Endothelial cell of umbilical vein (primary cell): Measurements from ENCODE around the gene KISS1. TPM values are rescaled to one million over a fixed set of nuclear protein-coding genes. Genes with fewer than 3 reads are reported as not detected.

ENCODE experiments used
- BruUV-seq: library from RNA; stranded (reverse); fragments of 400-500 nt; replicated peaks from 2 replicates; lab custom pipeline; 2021; lab: Mats Ljungman, UMichigan
- CTCF ChIA-PET: fragments of 300-600, 350-600 bp; sonication (Branson Sonifier 250); formaldehyde crosslinking; loops from one replicate; lab custom pipeline; 2021; ENCODE audit warnings: antibody characterized with exemption, inconsistent platforms; lab: Charles Lee
- POLR2A ChIA-PET: fragments of 300-600, 350-600 bp; sonication (Branson Sonifier 250); formaldehyde crosslinking; loops from one replicate; lab custom pipeline; 2021; ENCODE audit warnings: antibody characterized with exemption, inconsistent platforms; lab: Charles Lee
- DNase-seq: peaks from one replicate; pipeline ENCODE4 v3.0.0-alpha.2; 2011; ENCODE audit warnings: low read depth, low spot score
- FAIRE-seq: peaks from 2 replicates; lab custom pipeline; 2011; peaks lifted over from hg19 to GRCh38; lab: Jason Lieb, UNC
- H2AFZ ChIP-seq: 2 replicates; pipeline ENCODE4 v1.6.0; 2012; ENCODE audit warnings: low read depth, low read length, control low read depth, inconsistent platforms
- H3K27ac ChIP-seq: 2 replicates; pipeline ENCODE4 v1.5.1; 2011; ENCODE audit warnings: low read depth, mild to moderate bottlenecking, control low read depth, low read length, moderate library complexity; ENCODE audit not compliant: insufficient read depth
- H3K27me3 ChIP-seq, 2 experiments: 2 replicates each; pipeline versions ENCODE4 v1.6.0 to v1.6.1; 2011; ENCODE audit warnings: low read length in 2 of 2, mixed read lengths in 1 of 2; ENCODE audit not compliant: control insufficient read depth in 2 of 2, insufficient read depth in 2 of 2
- H3K36me3 ChIP-seq, 2 experiments: 2 replicates in 1 of 2; 3 replicates in 1 of 2; pipeline ENCODE4 v1.5.1; 2011; ENCODE audit warnings: low read length in 2 of 2, mild to moderate bottlenecking in 1 of 2, moderate library complexity in 1 of 2; ENCODE audit not compliant: control insufficient read depth in 2 of 2, insufficient read depth in 2 of 2; ENCODE audit errors: extremely low read depth in 1 of 2
- H3K4me1 ChIP-seq: 3 replicates; pipeline ENCODE4 v1.5.1; 2011; ENCODE audit warnings: mild to moderate bottlenecking, low read length; ENCODE audit not compliant: control insufficient read depth, insufficient read depth; ENCODE audit errors: extremely low read depth
- H3K4me2 ChIP-seq: 2 replicates; pipeline ENCODE4 v1.6.1; 2011; ENCODE audit warnings: low read length, control low read depth, mixed read lengths; ENCODE audit not compliant: insufficient read depth
- H3K4me3 ChIP-seq, 3 experiments: fragments of 200-600 bp in 1 of 3; sonication (generic), shearing (Covaris generic) in 1 of 3; replicated peaks in 1 of 3; 2 replicates each; pipeline ENCODE4 v1.5.1; 2011 to 2016; ENCODE audit warnings: control low read depth in 3 of 3, low read length in 3 of 3, mild to moderate bottlenecking in 2 of 3, inconsistent platforms in 1 of 3, low read depth in 1 of 3, moderate library complexity in 1 of 3; ENCODE audit not compliant: insufficient read depth in 1 of 3
- H3K79me2 ChIP-seq: 2 replicates; pipeline ENCODE4 v1.6.0; 2012; ENCODE audit warnings: low read length, inconsistent platforms; ENCODE audit not compliant: control insufficient read depth, insufficient read depth
- H3K9ac ChIP-seq: replicated peaks from 2 replicates; pipeline ENCODE3; 2011; ENCODE audit warnings: low read length, control low read depth; ENCODE audit not compliant: insufficient read depth; ENCODE audit errors: extremely low read depth
- H3K9me1 ChIP-seq: replicated peaks from 3 replicates; pipeline ENCODE4 v1.6.0; 2011; ENCODE audit warnings: mild to moderate bottlenecking, low read length; ENCODE audit not compliant: control insufficient read depth, insufficient read depth; ENCODE audit errors: extremely low read depth
- H3K9me3 ChIP-seq: replicated peaks from 2 replicates; pipeline ENCODE4 v1.5.1; 2012; ENCODE audit warnings: low read length, inconsistent platforms; ENCODE audit not compliant: control insufficient read depth, insufficient read depth
- H4K20me1 ChIP-seq: replicated peaks from 2 replicates; pipeline ENCODE3; 2011; ENCODE audit warnings: mild to moderate bottlenecking, low read length; ENCODE audit not compliant: control insufficient read depth, insufficient read depth; ENCODE audit errors: extremely low read depth
- CTCF ChIP-seq, 2 donors: IDR thresholded peaks; 1 replicate in 1 of 2; 2 replicates in 1 of 2; pipeline ENCODE4 v1.5.1; 2011; ENCODE audit warnings: low read length in 2 of 2, mild to moderate bottlenecking in 2 of 2, moderate library complexity in 2 of 2, control low read depth in 1 of 2, inconsistent platforms in 1 of 2, low read depth in 1 of 2; ENCODE audit not compliant: insufficient read depth in 1 of 2; ENCODE audit errors: extremely low read depth in 1 of 2
- EZH2 ChIP-seq: IDR thresholded peaks from 2 replicates; pipeline ENCODE4 v1.6.1; 2012; ENCODE audit warnings: borderline replicate concordance, low read depth, mild to moderate bottlenecking, moderate library complexity, low read length, inconsistent platforms; ENCODE audit not compliant: severe bottlenecking
- FOS ChIP-seq: IDR thresholded peaks from 2 replicates; pipeline ENCODE4 v1.6.1; 2011; ENCODE audit warnings: mild to moderate bottlenecking, low read length, moderate library complexity, borderline replicate concordance; ENCODE audit not compliant: insufficient read depth
- GATA2 ChIP-seq: IDR thresholded peaks from 2 replicates; pipeline ENCODE4 v1.7.0; 2011; ENCODE audit warnings: low read depth, mild to moderate bottlenecking, moderate library complexity, mixed read lengths, low read length; ENCODE audit not compliant: insufficient read length, insufficient read depth
- JUN ChIP-seq: IDR thresholded peaks from 2 replicates; pipeline ENCODE4 v1.6.1; 2011; ENCODE audit warnings: borderline replicate concordance, low read depth; ENCODE audit not compliant: insufficient read length, insufficient read depth
- MYC ChIP-seq: IDR thresholded peaks from one replicate; pipeline ENCODE4 v1.6.1; 2011; ENCODE audit warnings: mild to moderate bottlenecking, low read depth, low read length
- POLR2A ChIP-seq: IDR thresholded peaks from 2 replicates; pipeline ENCODE4 v1.6.1; 2012; ENCODE audit warnings: low read depth, mild to moderate bottlenecking, control low read depth, low read length
- POLR2AphosphoS5 ChIP-seq: IDR thresholded peaks from 2 replicates; pipeline ENCODE4 v1.6.1; 2012; ENCODE audit warnings: low read depth, mild to moderate bottlenecking, control low read depth, low read length, moderate library complexity; ENCODE audit not compliant: insufficient read depth
- dilution Hi-C: fragments of 300-500 bp; cut with MboI; formaldehyde crosslinking; loops from one replicate; pipeline ENCODE4 v1.15.0; 2019; ENCODE audit warnings: low sequenced_read_pairs; ENCODE audit not compliant: extremely low pct_ligation_motif_present
- intact Hi-C: fragments of 100-400 bp; cut with micrococcal nuclease; formaldehyde crosslinking; loops from one replicate; pipeline ENCODE4 v1.10.0; 2022
- polyA plus RNA-seq, 4 experiments: library from polyadenylated mRNA; depleted of rRNA in 3 of 4; stranded (reverse) in 3 of 4; unstranded in 1 of 4; fragments of >200 nt; gene quantifications; 2 replicates each; pipeline versions ENCODE4 v1.2.1 to v1.2.3, GENCODE V29; 2011 to 2012; ENCODE audit warnings: missing spikeins in 1 of 4
- total RNA-seq: library from RNA; stranded (reverse); gene quantifications from 2 replicates; pipeline ENCODE4 v1.2.3, GENCODE V29; 2021
- TF ChIP-seq, protein P1 (sequence below): IDR thresholded peaks from 2 replicates; pipeline ENCODE4 v1.6.1; 2011; ENCODE audit not compliant: insufficient read depth, insufficient read length

KISS1 gene
- total and polyA plus RNA-seq, 2 donors (not counting 3 experiments of a cell fraction or from before 2014, with no cell fraction given), result 0.22 to 1.00 TPM

DNA sequence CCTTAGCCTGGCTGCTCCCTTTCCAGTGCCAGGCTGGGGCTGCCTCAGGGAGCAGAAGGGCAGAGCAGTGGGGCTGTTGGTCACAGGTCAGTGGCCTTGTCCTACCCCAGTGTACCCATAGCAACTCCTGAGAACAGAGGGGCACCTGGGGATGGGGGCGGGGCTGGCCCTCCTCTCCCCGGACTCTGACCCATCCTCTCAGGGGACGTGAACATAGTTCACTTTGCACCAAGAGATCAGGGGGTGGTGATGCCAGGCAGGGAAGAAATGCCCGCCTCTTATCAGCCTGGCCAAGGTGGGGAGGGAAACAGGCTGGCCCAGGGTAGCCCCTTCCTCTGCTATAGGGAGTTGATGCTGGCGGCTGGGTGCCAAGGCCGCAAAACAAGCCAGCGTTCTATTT is 49.3 kb downstream of the KISS1 start:
- Histone ChIP-seq H3K4me1 (no peaks in the 10 kb centered on the region), H3K79me2 (no peaks in the 10 kb centered on the region), H3K27ac (no peak overlapping the region), H4K20me1 (no peaks in the 10 kb centered on the region), H3K4me2 (no peak overlapping the region), H3K27me3 (no peaks in the 10 kb centered on the region), H3K4me3 (no peak overlapping the region), H3K9me1 (no peaks in the 10 kb centered on the region), H3K9ac (no peak overlapping the region), H3K36me3 (no peaks in the 10 kb centered on the region), H3K9me3 (no peaks in the 10 kb centered on the region), H2AFZ (no peak overlapping the region)
- POLR2A ChIA-PET, result no interaction called here
- no peak for DNase-seq
- FAIRE-seq, result no peak
- intact Hi-C loops, result no loop called here
- no peak for TF ChIP-seq EZH2
- no peak for TF ChIP-seq POLR2AphosphoS5
- no peak for TF ChIP-seq POLR2A
- no peak for TF ChIP-seq JUN
- TF ChIP-seq FOS, result no peak
- TF ChIP-seq CTCF (IDR thresholded peaks at IDR 0.05; ENCODE audit: extremely low read depth in 1 of 2, insufficient read depth in 1 of 2, low read depth in 1 of 2, low read length in 2 of 2), result no peak
- no peak for TF ChIP-seq GATA2
- TF ChIP-seq, protein P1, sequence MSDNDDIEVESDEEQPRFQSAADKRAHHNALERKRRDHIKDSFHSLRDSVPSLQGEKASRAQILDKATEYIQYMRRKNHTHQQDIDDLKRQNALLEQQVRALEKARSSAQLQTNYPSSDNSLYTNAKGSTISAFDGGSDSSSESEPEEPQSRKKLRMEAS, result no peak
- no peak for TF ChIP-seq MYC
- CTCF ChIA-PET, result no interaction called here
- dilution Hi-C loops, result loop anchor here (25.0 kb wide), 1 partner anchor 285 kb away; the partner anchor contains the start of gene SNRPE
- no TSS peak for BruUV-seq
